ENCODE data around the gene ALOX15.

Gene ALOX15

DNA sequence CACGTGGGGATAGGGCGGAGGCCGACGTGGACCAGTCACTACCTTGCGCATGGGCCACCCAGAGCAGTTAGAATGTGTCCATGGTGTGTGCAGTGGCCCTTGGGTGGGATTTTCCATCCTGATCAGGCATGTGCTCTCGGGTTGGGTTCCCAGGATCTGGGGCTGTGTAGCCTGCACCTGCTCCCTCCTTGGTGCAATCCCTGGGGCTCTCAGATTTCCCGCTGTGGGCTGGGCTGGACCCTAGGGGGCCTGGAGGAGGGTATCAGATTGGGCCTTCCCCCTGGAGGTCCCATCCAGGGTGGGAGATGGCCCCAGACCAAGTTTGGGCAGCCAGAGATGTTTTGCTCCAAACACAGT, 55.9 kb downstream of the ALOX15 start:
- no peak for DNase-seq
- intact Hi-C loops (cut with DNase I): no loop called here

GRCh38 chr17:4584917-4585637, 56.4 kb downstream of the ALOX15 start:
- intact Hi-C loops (cut with DNase I): no loop called here
- no peak for DNase-seq

GRCh38 chr17:4584101-4584916, 57.2 kb downstream of the ALOX15 start, which contains the start of gene SMTNL2:
Gene SMTNL2, plus strand, starts transcription at chr17:4584529. Its CDS starts 77 bp downstream, at chr17:4584606.
- intact Hi-C loops (cut with DNase I): no loop called here

GRCh38 chr17:4583782-4584100, 57.7 kb downstream of the ALOX15 start:
- DNase-seq: peak in 1 of 42 donors; percentile 8
- intact Hi-C loops (cut with DNase I): no loop called here

More at GRCh38 chr17:4584101-4584916, 57.2 kb downstream of the ALOX15 start, which contains the start of gene SMTNL2:
- peak in 3 of 42 donors; percentile 10 to 28 (median 14) for DNase-seq

DNA sequence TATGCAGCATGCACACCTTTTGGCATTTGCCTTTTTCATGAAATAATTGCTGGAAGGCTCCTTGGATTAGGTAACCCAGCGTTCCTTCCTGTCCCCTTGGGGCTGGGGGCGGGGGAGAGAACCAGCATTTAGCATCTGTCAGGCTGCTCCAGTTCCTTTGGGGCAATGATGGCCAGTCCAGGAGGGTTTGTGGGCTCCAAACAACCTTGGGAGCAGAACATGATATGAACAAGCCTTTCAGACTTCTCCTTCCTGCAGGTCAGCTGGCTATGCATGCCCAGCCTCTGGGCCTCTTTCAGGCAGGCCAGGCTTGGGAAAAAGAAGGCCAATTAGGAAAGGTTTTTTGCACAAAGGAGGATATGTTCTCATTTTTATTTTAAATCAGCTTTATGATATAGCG, 58.3 kb downstream of the ALOX15 start:
- intact Hi-C loops (cut with DNase I): no loop called here
- no peak for DNase-seq

GRCh38 chr17:4582691-4583090, 58.8 kb downstream of the ALOX15 start:
- intact Hi-C loops (cut with DNase I): no loop called here
- DNase-seq: no peak

- no peak for DNase-seq
- intact Hi-C loops (cut with DNase I): no loop called here
Measured at GRCh38 chr17:4582101-4582501, 59.4 kb downstream of the ALOX15 start.
